HepG2 (cell line): ENCODE results near the gene TBC1D20. TPM values are rescaled to one million over a fixed set of nuclear protein-coding genes. Genes with fewer than 3 reads are reported as not detected.

Source experiments
- CREM ChIP-seq, 2 experiments: sonication (generic) in 1 of 2; formaldehyde crosslinking in 1 of 2; IDR thresholded peaks; 2 replicates each; pipeline versions ENCODE4 v1.4.0 to v1.6.1; 2016 to 2020; ENCODE audit warnings: antibody characterized with exemption in 1 of 2, mild to moderate bottlenecking in 1 of 2, missing genetic modification reagents in 1 of 2
- FOXM1 ChIP-seq: sonication (generic); formaldehyde crosslinking; IDR thresholded peaks from 2 replicates; pipeline ENCODE4 v1.5.0; 2020; ENCODE audit warnings: missing genetic modification reagents
- KDM2A ChIP-seq: sonication (generic); formaldehyde crosslinking; IDR thresholded peaks from 2 replicates; pipeline ENCODE4 v1.4.0; 2020; ENCODE audit warnings: low read depth, missing genetic modification reagents, borderline replicate concordance
- KDM3A ChIP-seq: IDR thresholded peaks from 2 replicates; pipeline ENCODE4 v1.6.1; 2018; ENCODE audit warnings: low read depth, missing compliant biosample characterization
- MLLT10 ChIP-seq: sonication (generic); formaldehyde crosslinking; IDR thresholded peaks from 2 replicates; pipeline ENCODE4 v1.4.0; 2020; ENCODE audit warnings: missing genetic modification reagents
- NKX3-1 ChIP-seq: sonication (generic); formaldehyde crosslinking; IDR thresholded peaks from 2 replicates; pipeline ENCODE4 v1.5.0; 2020; ENCODE audit warnings: missing genetic modification reagents
- NR3C1 ChIP-seq: sonication (generic); formaldehyde crosslinking; IDR thresholded peaks from 2 replicates; pipeline ENCODE4 v1.4.0; 2020; ENCODE audit warnings: missing genetic modification reagents
- RARG ChIP-seq: sonication (generic); formaldehyde crosslinking; IDR thresholded peaks from 2 replicates; pipeline ENCODE4 v1.4.0; 2020; ENCODE audit warnings: low read depth, mild to moderate bottlenecking, missing genetic modification reagents
- SP1 ChIP-seq, 2 experiments: fragments of 450-650 bp in 1 of 2; sonication (generic) in 1 of 2; formaldehyde crosslinking in 1 of 2; IDR thresholded peaks; 2 replicates each; pipeline versions ENCODE4 v1.4.0 to v1.6.1; 2016 to 2020; ENCODE audit warnings: missing genetic modification reagents in 1 of 2
- TEAD3 ChIP-seq: optimal IDR thresholded peaks from 2 replicates; pipeline ENCODE3; 2016; ENCODE audit warnings: borderline replicate concordance
- ZNF343 ChIP-seq: sonication (generic); formaldehyde crosslinking; IDR thresholded peaks from 2 replicates; pipeline ENCODE4 v1.4.0; 2020; ENCODE audit warnings: mild to moderate bottlenecking, missing genetic modification reagents
- ZNF468 ChIP-seq: sonication (generic); formaldehyde crosslinking; IDR thresholded peaks from 2 replicates; pipeline ENCODE4 v1.8.0; 2022; ENCODE audit warnings: mild to moderate bottlenecking, moderate library complexity, missing genetic modification reagents
- ZNF546 ChIP-seq: sonication (generic); formaldehyde crosslinking; conservative IDR thresholded peaks from 2 replicates; pipeline ENCODE4 v1.8.1; 2023; ENCODE audit warnings: mild to moderate bottlenecking, missing genetic modification reagents
- ZNF557 ChIP-seq: sonication (generic); formaldehyde crosslinking; IDR thresholded peaks from 2 replicates; pipeline ENCODE4 v1.4.0; 2020; ENCODE audit warnings: missing genetic modification reagents
- ZNF567 ChIP-seq: sonication (generic); formaldehyde crosslinking; IDR thresholded peaks from 2 replicates; pipeline ENCODE4 v1.8.1; 2023; ENCODE audit warnings: mild to moderate bottlenecking, missing genetic modification reagents, borderline replicate concordance
- ZNF710 ChIP-seq: sonication (generic); formaldehyde crosslinking; IDR thresholded peaks from 2 replicates; pipeline ENCODE4 v1.5.0; 2020; ENCODE audit warnings: mild to moderate bottlenecking, missing genetic modification reagents, borderline replicate concordance
- ZNF782 ChIP-seq: sonication (generic); formaldehyde crosslinking; IDR thresholded peaks from 2 replicates; pipeline ENCODE4 v1.4.0; 2020; ENCODE audit warnings: missing genetic modification reagents, mild to moderate bottlenecking, borderline replicate concordance
- ZNF792 ChIP-seq: IDR thresholded peaks from 2 replicates; pipeline ENCODE4 v1.6.1; 2016
- polyA plus RNA-seq, 8 experiments: library from polyadenylated mRNA; depleted of rRNA in 3 of 8; stranded (reverse) in 7 of 8; unstranded in 1 of 8; fragments of >200 nt; fragmentation: Illumina TruSeq in 4 of 8; extraction: Trizol in 4 of 8; gene quantifications; 2 replicates each; pipeline versions ENCODE4 v1.2.1 to v1.2.3, GENCODE V29; 2011 to 2016; ENCODE audit warnings: low read depth in 4 of 8, missing spikeins in 1 of 8, mixed read lengths in 1 of 8; ENCODE audit not compliant: insufficient read depth in 1 of 8
- total RNA-seq, 5 experiments: library from RNA; depleted of rRNA; stranded (reverse); fragments of >200 nt; fragmentation: Illumina TruSeq; extraction: Trizol; gene quantifications; 2 replicates each; pipeline ENCODE4 v1.2.3, GENCODE V29; 2016; ENCODE audit warnings: low read depth in 1 of 5
- TF ChIP-seq, protein P1 (sequence below): sonication (generic); formaldehyde crosslinking; conservative IDR thresholded peaks from 2 replicates; pipeline ENCODE4 v1.4.0; 2020; ENCODE audit warnings: missing genetic modification reagents
- TF ChIP-seq, protein P2 (sequence below): sonication (generic); formaldehyde crosslinking; IDR thresholded peaks from 2 replicates; pipeline ENCODE4 v1.4.0; 2020; ENCODE audit warnings: missing genetic modification reagents, mild to moderate bottlenecking, borderline replicate concordance
- TF ChIP-seq, protein P3 (sequence below): sonication (generic); formaldehyde crosslinking; IDR thresholded peaks from 2 replicates; pipeline ENCODE4 v1.5.0; 2020; ENCODE audit warnings: missing genetic modification reagents, mild to moderate bottlenecking, borderline replicate concordance
- TF ChIP-seq, protein P4 (sequence below): sonication (generic); formaldehyde crosslinking; IDR thresholded peaks from 2 replicates; pipeline ENCODE4 v1.8.0; 2022; ENCODE audit warnings: missing genetic modification reagents, low read depth, mild to moderate bottlenecking, borderline replicate concordance

Gene TBC1D20
- total and polyA plus RNA-seq, 2 of the 13 experiments (the other 11 are each of a cell fraction or from before 2014, with no cell fraction given), result 36.6 to 47.1 TPM

DNA sequence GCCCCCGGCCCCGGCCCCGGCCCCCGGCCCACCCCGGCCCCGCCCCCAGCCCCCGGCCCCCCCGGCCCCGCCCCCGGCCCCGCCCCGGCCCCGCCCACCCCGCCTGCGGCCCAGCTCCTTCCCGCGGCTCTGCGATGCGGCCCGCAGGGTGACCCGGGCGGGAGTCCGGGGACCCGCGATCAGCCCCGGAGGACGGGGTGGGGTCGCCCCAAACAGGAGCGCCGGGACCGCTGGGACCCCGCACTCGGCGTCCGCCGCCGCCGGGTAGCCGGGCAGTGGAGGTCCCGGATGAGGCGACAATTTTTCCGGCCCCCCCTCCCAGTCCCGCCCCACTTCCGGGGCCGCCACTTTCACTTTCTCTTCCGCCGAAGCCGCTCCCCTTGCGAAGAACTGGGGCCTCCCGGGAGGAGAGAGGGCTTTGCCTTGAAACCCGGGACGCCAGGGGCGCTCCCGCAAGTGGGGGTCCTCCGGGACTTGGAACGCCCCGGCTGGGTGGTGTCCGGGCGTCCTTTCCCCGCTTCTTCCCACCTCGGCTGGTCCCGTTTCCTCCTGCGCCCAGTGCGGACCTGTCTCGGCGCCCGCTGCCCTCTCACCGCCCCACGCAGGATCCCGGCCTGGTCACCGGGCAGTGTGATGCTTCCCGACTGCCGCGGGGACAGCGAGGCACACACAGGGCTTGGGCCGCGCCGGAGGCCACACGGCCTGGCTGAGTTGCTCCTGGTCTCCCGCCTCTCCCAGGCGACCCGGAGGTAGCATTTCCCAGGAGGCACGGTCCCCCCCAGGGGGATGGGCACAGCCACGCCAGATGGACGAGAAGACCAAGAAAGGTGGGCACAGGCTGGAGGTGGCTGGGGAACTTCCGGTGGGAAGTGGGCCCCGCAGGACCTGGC lies 54.1 kb downstream of the TBC1D20 start, which contains the start of gene RBCK1 (continued):
- TF ChIP-seq, protein P1, sequence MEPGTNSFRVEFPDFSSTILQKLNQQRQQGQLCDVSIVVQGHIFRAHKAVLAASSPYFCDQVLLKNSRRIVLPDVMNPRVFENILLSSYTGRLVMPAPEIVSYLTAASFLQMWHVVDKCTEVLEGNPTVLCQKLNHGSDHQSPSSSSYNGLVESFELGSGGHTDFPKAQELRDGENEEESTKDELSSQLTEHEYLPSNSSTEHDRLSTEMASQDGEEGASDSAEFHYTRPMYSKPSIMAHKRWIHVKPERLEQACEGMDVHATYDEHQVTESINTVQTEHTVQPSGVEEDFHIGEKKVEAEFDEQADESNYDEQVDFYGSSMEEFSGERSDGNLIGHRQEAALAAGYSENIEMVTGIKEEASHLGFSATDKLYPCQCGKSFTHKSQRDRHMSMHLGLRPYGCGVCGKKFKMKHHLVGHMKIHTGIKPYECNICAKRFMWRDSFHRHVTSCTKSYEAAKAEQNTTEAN, result 0 out of 2 replicates have a peak, but pooled peaks have one; percentile 72
- no peak; the same call in 1 of the 2 replicates for TF ChIP-seq NR3C1
- peak; percentile 69; the same call in 1 of the 2 replicates for TF ChIP-seq MLLT10 (CRISPR knock-in tag)
- no peak for TF ChIP-seq SP1 (IDR thresholded peaks at IDR 0.05)
- peak; percentile 18; the same call in 1 of the 2 replicates for TF ChIP-seq SP1 (CRISPR knock-in tag; IDR thresholded peaks at IDR 0.05)
- TF ChIP-seq TEAD3, result peak; percentile 63
- TF ChIP-seq NKX3-1 (CRISPR knock-in tag), result 0 out of 2 replicates have a peak, but pooled peaks have one; percentile 52
- TF ChIP-seq, protein P2, sequence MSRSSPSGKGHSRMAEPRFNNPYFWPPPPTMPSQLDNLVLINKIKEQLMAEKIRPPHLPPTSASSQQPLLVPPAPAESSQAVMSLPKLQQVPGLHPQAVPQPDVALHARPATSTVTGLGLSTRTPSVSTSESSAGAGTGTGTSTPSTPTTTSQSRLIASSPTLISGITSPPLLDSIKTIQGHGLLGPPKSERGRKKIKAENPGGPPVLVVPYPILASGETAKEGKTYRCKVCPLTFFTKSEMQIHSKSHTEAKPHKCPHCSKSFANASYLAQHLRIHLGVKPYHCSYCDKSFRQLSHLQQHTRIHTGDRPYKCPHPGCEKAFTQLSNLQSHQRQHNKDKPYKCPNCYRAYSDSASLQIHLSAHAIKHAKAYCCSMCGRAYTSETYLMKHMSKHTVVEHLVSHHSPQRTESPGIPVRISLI (CRISPR knock-in tag), result no peak
- TF ChIP-seq ZNF468, result 0 out of 2 replicates have a peak, but pooled peaks have one; percentile 48
- peak; percentile 88 for TF ChIP-seq KDM3A (CRISPR knock-in tag)
- TF ChIP-seq CREM (IDR thresholded peaks at IDR 0.05), result peak; percentile 27; the same call in 1 of the 2 replicates
- TF ChIP-seq CREM (CRISPR knock-in tag; IDR thresholded peaks at IDR 0.05), result no peak
- TF ChIP-seq ZNF710 (CRISPR knock-in tag), result peak; percentile 88
- no peak; the same call in 1 of the 2 replicates for TF ChIP-seq FOXM1 (CRISPR knock-in tag)
- 0 out of 2 replicates have a peak, but pooled peaks have one; percentile 4 for TF ChIP-seq ZNF343 (CRISPR knock-in tag)
- TF ChIP-seq, protein P3, sequence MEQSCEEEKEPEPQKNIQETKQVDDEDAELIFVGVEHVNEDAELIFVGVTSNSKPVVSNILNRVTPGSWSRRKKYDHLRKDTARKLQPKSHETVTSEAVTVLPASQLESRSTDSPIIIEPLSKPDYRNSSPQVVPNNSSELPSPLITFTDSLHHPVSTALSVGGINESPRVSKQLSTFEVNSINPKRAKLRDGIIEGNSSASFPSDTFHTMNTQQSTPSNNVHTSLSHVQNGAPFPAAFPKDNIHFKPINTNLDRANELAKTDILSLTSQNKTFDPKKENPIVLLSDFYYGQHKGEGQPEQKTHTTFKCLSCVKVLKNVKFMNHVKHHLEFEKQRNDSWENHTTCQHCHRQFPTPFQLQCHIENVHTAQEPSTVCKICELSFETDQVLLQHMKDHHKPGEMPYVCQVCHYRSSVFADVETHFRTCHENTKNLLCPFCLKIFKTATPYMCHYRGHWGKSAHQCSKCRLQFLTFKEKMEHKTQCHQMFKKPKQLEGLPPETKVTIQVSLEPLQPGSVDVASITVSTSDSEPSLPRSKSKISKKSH (CRISPR knock-in tag), result peak; percentile 85; the same call in 1 of the 2 replicates
- 0 out of 2 replicates have a peak, but pooled peaks have one; percentile 59 for TF ChIP-seq ZNF567 (CRISPR knock-in tag)
- TF ChIP-seq ZNF557 (CRISPR knock-in tag), result 0 out of 2 replicates have a peak, but pooled peaks have one; percentile 52
- peak; percentile 92 for TF ChIP-seq ZNF546 (CRISPR knock-in tag)
- TF ChIP-seq ZNF792 (CRISPR knock-in tag), result peak; percentile 36; the same call in 1 of the 2 replicates
- peak; percentile 82 for TF ChIP-seq KDM2A (CRISPR knock-in tag)
- no peak for TF ChIP-seq RARG (CRISPR knock-in tag)
- no peak for TF ChIP-seq ZNF782 (CRISPR knock-in tag)
- TF ChIP-seq, protein P4, sequence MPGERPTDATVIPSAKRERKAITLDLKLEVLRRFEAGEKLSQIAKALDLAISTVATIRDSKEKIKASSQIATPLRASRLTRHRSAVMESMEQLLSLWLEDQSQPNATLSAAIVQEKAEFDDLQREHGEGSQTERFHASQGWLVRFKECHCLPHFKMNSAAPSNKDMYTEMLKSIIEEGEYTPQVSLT (CRISPR knock-in tag), result no peak
